KOPT-K1 (cell line): ENCODE data around the gene CROCC2.

Experiments used
- H3K27ac ChIP-seq: fragments of 200-600 bp; sonication (generic); 2 replicates; pipeline ENCODE4 v1.5.1; 2016; ENCODE audit warnings: antibody characterized with exemption, mild to moderate bottlenecking, low read depth, low read length; ENCODE audit not compliant: poor library complexity, severe bottlenecking
- H3K36me3 ChIP-seq: fragments of 200-600 bp; sonication (generic); 2 replicates; pipeline ENCODE4 v1.5.1; 2017; ENCODE audit warnings: antibody characterized with exemption, mild to moderate bottlenecking, low read length, moderate library complexity; ENCODE audit not compliant: insufficient read depth
- H3K9me3 ChIP-seq: fragments of 200-600 bp; sonication (generic); 2 replicates; pipeline ENCODE4 v1.5.1; 2017; ENCODE audit warnings: antibody characterized with exemption, low read length, mild to moderate bottlenecking; ENCODE audit not compliant: insufficient read depth, poor library complexity, severe bottlenecking

Gene CROCC2

GRCh38 chr2:240894836-240895558 is 11.1 kb upstream of the CROCC2 start:
- Histone ChIP-seq H3K36me3 (no peaks in the 10 kb centered on the region), H3K9me3 (no peaks in the 10 kb centered on the region), H3K27ac (no peak overlapping the region)

GRCh38 chr2:240895656-240896388 is 10.3 kb upstream of the CROCC2 start, which contains the start of gene MAB21L4:
Gene MAB21L4, minus strand, starts transcription at chr2:240896156. Its CDS starts 159 bp downstream, at chr2:240895997.
- Histone ChIP-seq H3K9me3 (no peaks in the 10 kb centered on the region), H3K36me3 (no peaks in the 10 kb centered on the region), H3K27ac (no peak within 1 kb of the TSS)

GRCh38 chr2:240896394-240896793 is 9.7 kb upstream of the CROCC2 start:
- Histone ChIP-seq H3K36me3 (no peaks in the 10 kb centered on the region), H3K27ac (no peak overlapping the region), H3K9me3 (no peaks in the 10 kb centered on the region)

GRCh38 chr2:240896871-240897692 is 9.1 kb upstream of the CROCC2 start:
- Histone ChIP-seq H3K27ac (no peak overlapping the region), H3K36me3 (no peaks in the 10 kb centered on the region), H3K9me3 (no peaks in the 10 kb centered on the region)

- H3K27ac ChIP-seq: no peak overlapping the region
- H3K36me3 ChIP-seq: no peaks in the 10 kb centered on the region
- H3K9me3 ChIP-seq: no peaks in the 10 kb centered on the region
Observed at GRCh38 chr2:240898108-240898730, 7.9 kb upstream of the CROCC2 start.

GRCh38 chr2:240898731-240899467 is 7.2 kb upstream of the CROCC2 start:
- no peak overlapping the region for H3K27ac ChIP-seq

GRCh38 chr2:240899468-240899865 is 6.7 kb upstream of the CROCC2 start:
- Histone ChIP-seq H3K27ac (no peak overlapping the region), H3K9me3 (no peaks in the 10 kb centered on the region), H3K36me3 (no peaks in the 10 kb centered on the region)

More at GRCh38 chr2:240898731-240899467, 7.2 kb upstream of the CROCC2 start:
- H3K9me3 ChIP-seq: no peaks in the 10 kb centered on the region
- H3K36me3 ChIP-seq: no peaks in the 10 kb centered on the region

- Histone ChIP-seq H3K9me3 (no peaks in the 10 kb centered on the region), H3K27ac (no peak overlapping the region), H3K36me3 (no peaks in the 10 kb centered on the region)
Observed at GRCh38 chr2:240900141-240900860, 5.8 kb upstream of the CROCC2 start.

- Histone ChIP-seq H3K27ac (no peak overlapping the region), H3K9me3 (no peaks in the 10 kb centered on the region), H3K36me3 (no peaks in the 10 kb centered on the region)
Observed at GRCh38 chr2:240901986-240902614, 4.0 kb upstream of the CROCC2 start.

GRCh38 chr2:240902615-240903041 is 3.5 kb upstream of the CROCC2 start:
- Histone ChIP-seq H3K27ac (no peak overlapping the region), H3K9me3 (no peaks in the 10 kb centered on the region), H3K36me3 (no peaks in the 10 kb centered on the region)

- no peaks in the 10 kb centered on the region for H3K9me3 ChIP-seq
- no peak overlapping the region for H3K27ac ChIP-seq
- H3K36me3 ChIP-seq: no peaks in the 10 kb centered on the region
Observed at GRCh38 chr2:240903191-240904060, 2.7 kb upstream of the CROCC2 start.

GRCh38 chr2:240904216-240905175 is 1.6 kb upstream of the CROCC2 start:
- Histone ChIP-seq H3K36me3 (no peaks in the 10 kb centered on the region), H3K27ac (no peak overlapping the region), H3K9me3 (no peaks in the 10 kb centered on the region)
